PC-3 (cell line): ENCODE measurements around the gene CYP2J2. TPM values are rescaled to one million over a fixed set of nuclear protein-coding genes. Genes with fewer than 3 reads are reported as not detected.

Experiments
- ATAC-seq: fragments of 200-7000 bp; cut with Tn5 transposase; 2 replicates; pipeline ENCODE4 v1.9.1; 2020; ENCODE audit warnings: mild to moderate bottlenecking, moderate library complexity
- BruUV-seq: library from RNA; stranded (reverse); fragments of 400-500 nt; replicated peaks from 2 replicates; lab custom pipeline; 2021; lab: Mats Ljungman, UMichigan
- CTCF ChIA-PET: fragments of 300-600 bp; sonication (Branson Sonifier 250); formaldehyde crosslinking; loops from one replicate; lab custom pipeline; 2022; ENCODE audit warnings: antibody characterized with exemption; lab: Charles Lee
- POLR2A ChIA-PET: fragments of 300-600 bp; sonication (Branson Sonifier 250); formaldehyde crosslinking; loops from one replicate; lab custom pipeline; 2022; ENCODE audit warnings: antibody characterized with exemption; ENCODE audit not compliant: unreplicated experiment; lab: Charles Lee
- DNase-seq: peaks from one replicate; pipeline ENCODE4 v3.0.0-alpha.2; 2015
- H2AFZ ChIP-seq: fragments of 300-600 bp; sonication (generic); 2 replicates; pipeline ENCODE4 v1.6.0; 2016; ENCODE audit warnings: antibody characterized with exemption, low read length
- H3F3A ChIP-seq: fragments of 300-600 bp; sonication (generic); one replicate; pipeline ENCODE4 v1.6.0; 2017; ENCODE audit warnings: antibody characterized with exemption, low read length, control low read depth, mild to moderate bottlenecking; ENCODE audit not compliant: unreplicated experiment
- H3K27ac ChIP-seq: fragments of 300-600 bp; sonication (generic); 2 replicates; pipeline ENCODE4 v1.5.1; 2016; ENCODE audit warnings: mild to moderate bottlenecking, low read length
- H3K27me3 ChIP-seq: fragments of 300-600 bp; sonication (generic); 2 replicates; pipeline ENCODE4 v1.6.1; 2016; ENCODE audit warnings: low read length, mixed read lengths
- H3K36me3 ChIP-seq: fragments of 300-600 bp; sonication (generic); 2 replicates; pipeline ENCODE4 v1.6.1; 2016; ENCODE audit warnings: low read depth, mixed run types, low read length, mixed read lengths
- H3K4me1 ChIP-seq: fragments of 300-600 bp; sonication (generic); 2 replicates; pipeline ENCODE4 v1.5.1; 2016; ENCODE audit warnings: low read length; ENCODE audit not compliant: insufficient read depth
- H3K4me2 ChIP-seq: fragments of 300-600 bp; sonication (generic); 2 replicates; pipeline ENCODE4 v1.6.0; 2016; ENCODE audit warnings: low read length
- H3K4me3 ChIP-seq: fragments of 300-600 bp; sonication (generic); 2 replicates; pipeline ENCODE4 v1.5.1; 2016; ENCODE audit warnings: mild to moderate bottlenecking, low read length, mixed read lengths
- H3K79me2 ChIP-seq: fragments of 300-600 bp; sonication (generic); 2 replicates; pipeline ENCODE4 v1.6.1; 2017; ENCODE audit warnings: low read length, mixed read lengths
- H3K9ac ChIP-seq: fragments of 300-600 bp; sonication (generic); 2 replicates; pipeline ENCODE4 v1.6.0; 2016; ENCODE audit warnings: mild to moderate bottlenecking, low read length
- H3K9me2 ChIP-seq: fragments of 300-600 bp; sonication (generic); replicated peaks from 2 replicates; pipeline ENCODE4 v1.6.1; 2016; ENCODE audit warnings: mixed run types, low read length, mixed read lengths
- H3K9me3 ChIP-seq: fragments of 300-600 bp; sonication (generic); 2 replicates; pipeline ENCODE4 v1.6.1; 2016; ENCODE audit warnings: low read length, mixed read lengths
- H4K20me1 ChIP-seq: fragments of 300-600 bp; sonication (generic); 2 replicates; pipeline ENCODE4 v1.6.1; 2016; ENCODE audit warnings: low read length, mixed read lengths
- EZH2 ChIP-seq: fragments of 300-600 bp; sonication (generic); IDR thresholded peaks from one replicate; pipeline ENCODE4 v1.6.1; 2017; ENCODE audit warnings: antibody characterized with exemption, mild to moderate bottlenecking, low read length; ENCODE audit not compliant: unreplicated experiment
- EZH2phosphoT487 ChIP-seq: fragments of 300-600 bp; sonication (generic); IDR thresholded peaks from 2 replicates; pipeline ENCODE4 v1.6.1; 2018; ENCODE audit warnings: mild to moderate bottlenecking, antibody characterized with exemption, low read length, borderline replicate concordance
- intact Hi-C: fragments of 100-400 bp; cut with micrococcal nuclease; formaldehyde crosslinking; loops from 2 replicates; pipeline ENCODE4 v1.9.0; 2023
- total RNA-seq: library from RNA; depleted of rRNA; stranded (reverse); fragments of >200 nt; gene quantifications from 2 replicates; pipeline ENCODE4 v1.2.3, GENCODE V29; 2014
- TF ChIP-seq, protein P1 (sequence below): fragments of 300-600 bp; sonication (generic); conservative IDR thresholded peaks from 2 replicates; pipeline ENCODE4 v1.5.1; 2017; ENCODE audit warnings: antibody characterized with exemption, low read depth, mild to moderate bottlenecking, low read length

CYP2J2 gene
- total RNA-seq, 1 experiment from 2014 or later: 0.44 TPM

DNA sequence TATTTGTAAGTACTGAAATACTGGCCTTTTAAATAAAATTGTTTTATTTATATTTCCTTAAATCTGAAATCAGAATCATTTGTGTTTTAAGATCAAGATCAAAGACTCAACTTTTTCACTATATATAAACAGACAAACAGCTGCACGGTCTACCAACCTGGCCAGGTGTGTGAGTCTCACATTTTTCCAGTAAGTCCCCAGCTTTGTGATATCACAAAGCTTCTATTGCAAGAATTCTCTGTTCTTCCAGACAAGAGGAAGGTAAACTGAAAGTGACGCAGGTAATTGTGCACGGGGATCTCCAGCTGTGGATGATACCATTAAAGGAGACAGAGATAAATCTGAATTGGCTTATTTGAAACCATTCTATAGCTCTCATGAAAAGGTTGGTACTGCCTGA, 41.2 kb upstream of the CYP2J2 start:
- Histone ChIP-seq H3K27ac (no peak overlapping the region), H2AFZ (no peak overlapping the region), H3K4me2 (no peak overlapping the region), H3K27me3 (peaks cover 8% of the 10 kb centered on the region), H3K4me3 (no peak overlapping the region), H3K79me2 (no peaks in the 10 kb centered on the region), H3F3A (no peaks in the 10 kb centered on the region), H3K9me3 (no peaks in the 10 kb centered on the region), H3K4me1 (no peaks in the 10 kb centered on the region; the same call in 1 of the 2 replicates), H3K9me2 (no peaks in the 10 kb centered on the region), H3K9ac (no peak overlapping the region), H3K36me3 (no peaks in the 10 kb centered on the region), H4K20me1 (no peaks in the 10 kb centered on the region)
- intact Hi-C loops: no loop called here
- no TSS peak for BruUV-seq
- POLR2A ChIA-PET: interaction anchor here (0.5 kb wide), 1 partner anchor 1972 kb away, joined by 5 read pairs; no protein-coding TSS in a partner anchor
- no peak for ATAC-seq
- no peak for DNase-seq
- CTCF ChIA-PET: no interaction called here
- TF ChIP-seq EZH2phosphoT487 (no peak), EZH2 (no peak)
- TF ChIP-seq, protein P1, sequence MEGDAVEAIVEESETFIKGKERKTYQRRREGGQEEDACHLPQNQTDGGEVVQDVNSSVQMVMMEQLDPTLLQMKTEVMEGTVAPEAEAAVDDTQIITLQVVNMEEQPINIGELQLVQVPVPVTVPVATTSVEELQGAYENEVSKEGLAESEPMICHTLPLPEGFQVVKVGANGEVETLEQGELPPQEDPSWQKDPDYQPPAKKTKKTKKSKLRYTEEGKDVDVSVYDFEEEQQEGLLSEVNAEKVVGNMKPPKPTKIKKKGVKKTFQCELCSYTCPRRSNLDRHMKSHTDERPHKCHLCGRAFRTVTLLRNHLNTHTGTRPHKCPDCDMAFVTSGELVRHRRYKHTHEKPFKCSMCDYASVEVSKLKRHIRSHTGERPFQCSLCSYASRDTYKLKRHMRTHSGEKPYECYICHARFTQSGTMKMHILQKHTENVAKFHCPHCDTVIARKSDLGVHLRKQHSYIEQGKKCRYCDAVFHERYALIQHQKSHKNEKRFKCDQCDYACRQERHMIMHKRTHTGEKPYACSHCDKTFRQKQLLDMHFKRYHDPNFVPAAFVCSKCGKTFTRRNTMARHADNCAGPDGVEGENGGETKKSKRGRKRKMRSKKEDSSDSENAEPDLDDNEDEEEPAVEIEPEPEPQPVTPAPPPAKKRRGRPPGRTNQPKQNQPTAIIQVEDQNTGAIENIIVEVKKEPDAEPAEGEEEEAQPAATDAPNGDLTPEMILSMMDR: no peak

DNA sequence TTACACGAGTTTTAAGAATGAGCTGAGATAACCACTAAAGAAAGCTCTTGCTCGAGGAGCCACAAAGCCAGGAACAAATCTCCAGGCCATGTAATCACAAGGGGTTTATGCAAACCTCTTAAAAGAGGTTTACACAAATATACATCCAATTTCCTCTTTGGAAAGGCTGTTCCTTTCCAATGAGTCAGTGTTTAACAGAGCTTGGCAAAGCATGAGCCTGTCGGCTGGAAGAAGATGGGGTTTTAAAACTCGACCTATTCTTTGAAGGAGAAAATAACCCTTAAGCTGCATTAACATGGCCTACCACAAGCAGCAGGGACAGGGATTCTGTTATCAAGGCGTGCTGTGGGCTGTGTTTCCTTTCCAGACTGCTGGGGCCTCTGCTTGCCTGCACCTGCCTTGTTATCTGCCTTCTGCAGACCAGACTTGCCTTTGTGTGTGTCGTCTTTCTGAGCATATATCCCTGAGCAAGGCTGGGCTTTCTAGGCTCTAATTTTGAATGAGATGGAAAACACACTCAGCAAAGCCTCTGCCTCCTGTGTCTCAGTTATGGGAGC, 40.6 kb upstream of the CYP2J2 start:
- Histone ChIP-seq H3K9me2 (no peaks in the 10 kb centered on the region), H3K4me3 (no peak overlapping the region), H3K27ac (no peak overlapping the region), H3F3A (no peaks in the 10 kb centered on the region), H3K4me1 (no peaks in the 10 kb centered on the region; the same call in 1 of the 2 replicates), H3K36me3 (no peaks in the 10 kb centered on the region), H3K9ac (no peak overlapping the region), H3K27me3 (peaks cover 3% of the 10 kb centered on the region; the same call in 1 of the 2 replicates), H4K20me1 (no peaks in the 10 kb centered on the region), H3K79me2 (no peaks in the 10 kb centered on the region), H3K4me2 (no peak overlapping the region), H2AFZ (no peak overlapping the region), H3K9me3 (no peaks in the 10 kb centered on the region)
- ATAC-seq (peak; percentile 66), DNase-seq (peak; percentile 33)
- ChIA-PET POLR2A (interaction anchor here (0.5 kb wide), 1 partner anchor 1973 kb away, joined by 5 read pairs; no protein-coding TSS in a partner anchor), CTCF (no interaction called here)
- intact Hi-C loops: no loop called here
- no TSS peak for BruUV-seq
- no peak for TF ChIP-seq EZH2phosphoT487
- TF ChIP-seq, protein P1: no peak
- no peak for TF ChIP-seq EZH2

DNA sequence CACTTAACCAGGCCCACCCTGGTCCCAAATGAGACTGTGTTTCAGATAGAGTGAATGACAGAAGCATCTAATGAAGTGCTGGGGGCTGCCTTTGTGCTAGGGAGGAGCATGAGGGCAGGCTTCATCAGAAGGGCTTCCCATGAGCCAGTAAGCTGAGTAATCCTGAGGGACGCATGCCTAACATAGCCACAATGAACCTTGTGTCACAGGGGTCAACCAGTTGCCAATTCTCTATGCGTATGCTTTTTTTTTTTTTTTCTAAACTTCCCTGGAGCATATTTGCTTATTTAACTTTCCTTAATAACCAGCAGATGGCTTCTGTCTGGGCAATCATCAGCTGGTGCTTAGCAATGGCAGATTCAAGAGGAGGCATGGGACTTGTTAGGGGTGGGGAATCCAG, 25.5 kb upstream of the CYP2J2 start:
- Histone ChIP-seq H3K27ac (no peak overlapping the region), H3K9ac (no peak overlapping the region), H3K36me3 (no peaks in the 10 kb centered on the region), H4K20me1 (no peaks in the 10 kb centered on the region), H3K9me3 (no peaks in the 10 kb centered on the region), H3K4me1 (no peaks in the 10 kb centered on the region), H3K4me3 (no peak overlapping the region), H2AFZ (no peak overlapping the region), H3F3A (no peaks in the 10 kb centered on the region), H3K27me3 (peaks cover 13% of the 10 kb centered on the region), H3K9me2 (no peaks in the 10 kb centered on the region), H3K79me2 (no peaks in the 10 kb centered on the region), H3K4me2 (no peak overlapping the region)
- ChIA-PET CTCF (no interaction called here), POLR2A (no interaction called here)
- ATAC-seq (no peak), DNase-seq (no peak)
- no peak for TF ChIP-seq EZH2
- TF ChIP-seq, protein P1: no peak
- no peak for TF ChIP-seq EZH2phosphoT487
- BruUV-seq: no TSS peak
- intact Hi-C loops: no loop called here
